ENCODE data around the gene PML.

DNA sequence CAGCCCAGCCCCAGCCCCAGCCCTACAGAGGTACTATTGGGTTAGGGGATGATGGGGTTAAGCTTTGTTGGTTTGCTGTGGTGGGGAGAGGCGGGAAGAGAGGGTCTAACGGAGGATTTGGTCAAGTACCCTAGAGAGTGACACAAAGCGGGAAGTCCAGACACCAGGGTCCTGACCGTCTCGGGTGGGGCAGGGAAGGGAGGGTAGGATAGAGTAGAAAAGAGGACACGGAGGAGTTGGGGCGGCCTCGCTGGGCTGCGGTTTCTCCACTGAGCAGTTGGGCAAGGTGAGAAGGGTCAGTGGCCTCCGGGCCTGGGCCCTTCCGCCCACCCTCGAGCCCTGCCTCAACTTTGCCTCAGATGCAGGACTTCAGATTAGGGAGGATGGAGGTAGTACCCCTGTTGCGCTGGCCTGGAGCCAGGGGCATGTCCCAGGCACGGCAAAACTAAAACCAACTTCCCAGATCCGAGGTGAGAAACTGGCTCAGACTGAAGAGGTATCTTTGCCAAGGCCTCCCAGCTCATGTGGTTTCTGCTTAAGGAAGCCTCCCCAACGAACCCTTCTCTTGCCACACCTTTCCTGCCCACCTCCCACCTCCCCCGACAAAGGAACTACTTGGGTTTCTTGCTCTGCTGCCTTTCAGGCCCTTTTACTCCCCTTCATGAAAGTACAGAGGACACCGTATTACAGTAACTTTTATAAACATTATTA lies 551 bp downstream of the PML start:
- TF ChIP-seq EZH2phosphoT487 (IDR thresholded peaks at IDR 0.05; ENCODE audit: low read length), result no peak
- TF ChIP-seq, protein P1, sequence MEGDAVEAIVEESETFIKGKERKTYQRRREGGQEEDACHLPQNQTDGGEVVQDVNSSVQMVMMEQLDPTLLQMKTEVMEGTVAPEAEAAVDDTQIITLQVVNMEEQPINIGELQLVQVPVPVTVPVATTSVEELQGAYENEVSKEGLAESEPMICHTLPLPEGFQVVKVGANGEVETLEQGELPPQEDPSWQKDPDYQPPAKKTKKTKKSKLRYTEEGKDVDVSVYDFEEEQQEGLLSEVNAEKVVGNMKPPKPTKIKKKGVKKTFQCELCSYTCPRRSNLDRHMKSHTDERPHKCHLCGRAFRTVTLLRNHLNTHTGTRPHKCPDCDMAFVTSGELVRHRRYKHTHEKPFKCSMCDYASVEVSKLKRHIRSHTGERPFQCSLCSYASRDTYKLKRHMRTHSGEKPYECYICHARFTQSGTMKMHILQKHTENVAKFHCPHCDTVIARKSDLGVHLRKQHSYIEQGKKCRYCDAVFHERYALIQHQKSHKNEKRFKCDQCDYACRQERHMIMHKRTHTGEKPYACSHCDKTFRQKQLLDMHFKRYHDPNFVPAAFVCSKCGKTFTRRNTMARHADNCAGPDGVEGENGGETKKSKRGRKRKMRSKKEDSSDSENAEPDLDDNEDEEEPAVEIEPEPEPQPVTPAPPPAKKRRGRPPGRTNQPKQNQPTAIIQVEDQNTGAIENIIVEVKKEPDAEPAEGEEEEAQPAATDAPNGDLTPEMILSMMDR (IDR thresholded peaks at IDR 0.05; ENCODE audit: low read length), result no peak
- TF ChIP-seq EZH2 (optimal IDR thresholded peaks at IDR 0.05; ENCODE audit: low read depth, low read length), result no peak
